Activated naive CD4-positive, alpha-beta T cell treated with anti-CD3 and anti-CD28 coated beads, Interleukin-2, amount 50 U/mL, for 24 hours (primary cell): ENCODE data around the gene BAG5.

Experiments
- H3K27ac Mint-ChIP-seq: one replicate; pipeline ENCODE4 v1.8.0; 2021; ENCODE audit warnings: mild to moderate bottlenecking, mixed read lengths
- H3K27me3 Mint-ChIP-seq: one replicate; pipeline ENCODE4 v1.8.0; 2021; ENCODE audit warnings: mixed read lengths
- H3K36me3 Mint-ChIP-seq: one replicate; pipeline ENCODE4 v1.8.0; 2021; ENCODE audit warnings: mixed read lengths
- H3K4me1 Mint-ChIP-seq: one replicate; pipeline ENCODE4 v1.8.0; 2021; ENCODE audit warnings: mixed read lengths
- H3K4me3 Mint-ChIP-seq: one replicate; pipeline ENCODE4 v1.8.0; 2021; ENCODE audit warnings: mild to moderate bottlenecking, mixed read lengths
- H3K9me3 Mint-ChIP-seq: one replicate; pipeline ENCODE4 v1.8.0; 2021; ENCODE audit warnings: mixed read lengths

BAG5 gene

DNA sequence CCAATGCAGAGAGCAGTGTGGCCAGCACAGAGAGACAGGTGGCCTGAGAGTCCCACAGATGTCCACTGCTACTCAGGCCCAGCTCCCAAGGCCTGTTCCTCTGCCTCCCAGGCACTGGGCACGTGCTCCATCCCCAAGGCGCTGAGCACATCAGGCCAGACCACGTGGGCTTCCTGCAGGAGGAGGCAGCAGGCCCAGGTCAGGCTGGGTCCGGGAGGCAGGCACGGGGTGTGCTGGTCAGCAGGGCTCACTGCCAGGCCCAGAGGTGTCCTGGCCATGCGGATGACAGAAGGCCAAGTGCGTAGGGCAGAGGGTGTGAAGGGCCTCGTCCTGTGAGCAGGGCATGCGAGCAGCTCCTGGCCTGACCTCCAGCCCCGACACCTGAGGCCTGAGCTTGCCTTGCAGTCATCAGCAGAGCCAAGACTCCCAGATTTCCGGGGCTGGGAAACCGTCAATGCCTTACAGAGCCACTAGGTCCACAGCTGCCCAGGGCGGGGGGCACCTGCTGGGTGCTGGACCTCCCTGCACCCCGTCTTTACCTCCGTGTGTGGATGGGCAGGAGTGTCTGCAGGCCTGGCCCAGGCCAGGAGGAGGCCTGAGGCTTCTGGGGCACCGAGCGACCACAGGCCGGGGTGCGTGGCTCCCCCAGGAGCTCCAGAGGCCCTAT is 18.6 kb downstream of the BAG5 start:
- H3K4me3 Mint-ChIP-seq: no peak overlapping the region
- H3K36me3 Mint-ChIP-seq: no peaks in the 10 kb centered on the region
- no peaks in the 10 kb centered on the region for H3K27me3 Mint-ChIP-seq
- H3K4me1 Mint-ChIP-seq: no peaks in the 10 kb centered on the region
- no peaks in the 10 kb centered on the region for H3K9me3 Mint-ChIP-seq
- H3K27ac Mint-ChIP-seq: no peak overlapping the region

DNA sequence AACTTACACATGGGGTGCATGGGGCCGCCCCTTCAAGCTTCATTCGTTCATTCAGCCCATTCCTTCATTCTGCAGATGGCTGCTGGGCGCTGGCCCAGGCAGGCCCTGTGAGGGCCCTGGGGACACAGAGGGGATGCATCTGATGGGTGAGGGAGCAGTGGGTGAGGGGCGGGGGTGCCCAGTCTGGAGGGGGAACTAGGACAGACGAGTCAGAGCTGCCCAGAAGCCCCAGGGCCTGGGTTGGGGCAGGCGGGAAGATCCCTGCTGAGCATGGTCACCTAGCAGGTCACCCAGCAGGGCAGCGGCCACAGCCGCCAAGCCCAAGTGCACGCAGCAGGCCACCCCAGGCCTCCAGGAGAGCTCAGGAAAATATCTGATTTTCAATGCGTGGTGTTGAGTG is 19.3 kb downstream of the BAG5 start:
- H3K36me3 Mint-ChIP-seq: no peaks in the 10 kb centered on the region
- no peak overlapping the region for H3K4me3 Mint-ChIP-seq
- no peak overlapping the region for H3K27ac Mint-ChIP-seq
- H3K9me3 Mint-ChIP-seq: no peaks in the 10 kb centered on the region
- H3K27me3 Mint-ChIP-seq: no peaks in the 10 kb centered on the region
- no peaks in the 10 kb centered on the region for H3K4me1 Mint-ChIP-seq

DNA sequence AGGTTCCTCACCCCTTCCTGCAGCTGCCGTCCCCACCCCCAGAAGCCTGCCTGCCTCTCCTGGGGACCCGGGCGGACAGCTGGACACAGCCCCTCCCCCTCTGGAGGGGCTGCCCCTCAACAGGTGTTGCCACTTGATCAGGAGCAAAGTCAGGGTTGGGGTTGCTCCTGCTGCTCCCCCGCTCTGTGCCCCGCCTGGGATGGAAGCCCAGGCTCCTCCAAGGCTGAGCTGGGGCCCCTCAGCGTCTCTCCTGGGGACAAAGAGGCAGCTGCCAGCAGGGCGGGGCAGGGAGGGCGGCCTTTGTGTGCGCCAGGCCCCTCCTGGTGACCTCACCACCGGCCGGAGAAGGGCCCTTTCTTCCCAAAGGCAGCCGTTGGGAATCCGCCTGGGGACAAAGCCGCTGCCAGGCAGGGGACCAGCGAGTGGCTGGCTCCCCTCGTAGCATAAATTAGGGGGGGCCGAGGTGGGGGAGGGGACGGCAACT is 19.8 kb downstream of the BAG5 start:
- Mint-ChIP-seq H3K4me1 (no peaks in the 10 kb centered on the region), H3K36me3 (no peaks in the 10 kb centered on the region), H3K4me3 (no peak overlapping the region), H3K27me3 (no peaks in the 10 kb centered on the region), H3K9me3 (no peaks in the 10 kb centered on the region), H3K27ac (no peak overlapping the region)

DNA sequence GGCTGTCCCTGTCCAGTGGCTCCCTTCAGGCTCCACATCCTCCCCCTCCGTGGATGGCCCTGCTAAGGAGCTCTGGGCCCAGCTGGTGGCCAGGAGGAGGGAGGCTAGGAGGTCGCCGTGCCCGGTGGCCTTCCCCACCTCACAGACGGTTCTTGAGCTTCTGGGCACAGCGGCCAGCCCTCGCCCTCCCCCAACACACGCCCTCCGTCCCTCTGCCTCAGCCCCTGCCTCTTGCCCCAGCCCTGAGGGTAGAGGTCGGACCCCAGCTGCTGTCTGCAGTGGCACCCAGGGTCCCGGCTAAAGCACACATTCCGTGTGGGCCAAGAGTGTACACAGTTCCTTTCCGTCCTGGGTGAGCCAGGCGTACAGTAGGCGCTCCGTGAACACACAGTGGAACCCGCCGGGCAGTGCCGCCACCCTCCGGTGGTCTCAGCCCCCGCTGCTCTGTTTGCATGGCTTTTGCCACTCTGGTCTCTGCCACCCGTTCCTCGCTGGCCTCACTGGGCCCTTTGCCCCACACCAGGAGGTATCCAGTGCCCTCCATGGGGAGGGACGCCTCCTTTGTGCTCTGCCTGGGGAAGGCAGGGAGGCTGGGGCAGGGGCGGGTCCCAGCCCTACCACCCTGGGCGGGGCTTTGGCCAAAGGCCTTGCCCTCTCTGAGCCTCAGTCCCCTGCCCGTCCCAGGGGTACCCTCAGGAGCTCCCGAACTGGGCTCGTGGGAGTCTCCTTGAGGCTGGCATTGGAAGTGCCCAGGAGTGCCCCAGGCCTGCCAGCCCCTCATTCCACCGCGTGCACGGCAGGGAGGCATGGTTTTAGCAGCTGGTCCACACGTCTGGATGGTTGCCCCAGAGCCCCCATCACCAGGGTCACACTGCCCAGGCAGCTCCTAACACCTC is 20.5 kb downstream of the BAG5 start:
- Mint-ChIP-seq H3K27ac (no peak overlapping the region), H3K4me3 (no peak overlapping the region), H3K27me3 (no peaks in the 10 kb centered on the region), H3K4me1 (no peaks in the 10 kb centered on the region), H3K9me3 (no peaks in the 10 kb centered on the region), H3K36me3 (no peaks in the 10 kb centered on the region)

DNA sequence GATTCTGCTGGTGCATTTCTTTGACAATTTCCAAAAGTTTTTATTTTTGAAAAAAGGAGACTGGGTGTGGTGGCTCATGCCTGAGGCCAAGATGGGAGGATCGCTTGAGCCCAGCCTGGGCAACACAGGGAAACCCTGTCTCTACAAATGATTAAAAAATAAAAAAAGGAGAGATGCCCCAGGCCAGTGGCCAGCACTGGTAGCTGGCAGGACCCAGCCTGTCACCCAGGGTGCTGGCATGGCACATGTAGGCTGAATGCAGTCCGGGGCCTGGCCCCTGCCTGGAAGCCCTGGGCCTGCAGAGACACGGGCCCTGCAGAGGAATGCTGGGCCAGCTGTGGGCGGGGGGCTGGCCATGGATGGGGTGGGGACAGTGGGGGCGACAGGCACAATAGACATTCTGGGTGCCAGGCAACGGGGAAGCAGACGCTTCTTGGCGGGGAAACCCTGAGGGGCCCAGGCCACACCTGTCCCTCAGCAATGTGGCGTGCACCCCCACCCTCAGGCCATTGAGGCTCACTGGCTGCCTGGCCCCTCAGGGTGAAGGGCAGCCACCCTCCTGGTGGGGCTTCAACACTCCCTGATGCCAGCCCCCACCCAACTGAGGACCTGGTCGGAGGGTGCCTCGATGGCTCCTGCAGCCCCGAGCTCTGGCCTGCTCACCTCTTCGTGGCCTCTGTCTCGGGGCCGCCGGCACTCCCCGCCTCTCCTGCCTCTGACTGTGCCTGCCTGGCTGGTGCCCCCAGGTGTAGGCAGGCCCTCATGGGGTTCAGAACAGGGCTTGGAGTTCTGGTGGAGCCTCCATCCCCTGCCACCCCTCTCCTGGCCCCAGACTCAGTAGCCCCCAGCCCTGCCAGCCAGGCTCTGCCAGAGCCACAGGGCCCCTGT is 21.4 kb downstream of the BAG5 start:
- no peaks in the 10 kb centered on the region for H3K27me3 Mint-ChIP-seq
- no peaks in the 10 kb centered on the region for H3K4me1 Mint-ChIP-seq
- no peak overlapping the region for H3K27ac Mint-ChIP-seq
- no peaks in the 10 kb centered on the region for H3K9me3 Mint-ChIP-seq
- no peak overlapping the region for H3K4me3 Mint-ChIP-seq
- H3K36me3 Mint-ChIP-seq: no peaks in the 10 kb centered on the region

DNA sequence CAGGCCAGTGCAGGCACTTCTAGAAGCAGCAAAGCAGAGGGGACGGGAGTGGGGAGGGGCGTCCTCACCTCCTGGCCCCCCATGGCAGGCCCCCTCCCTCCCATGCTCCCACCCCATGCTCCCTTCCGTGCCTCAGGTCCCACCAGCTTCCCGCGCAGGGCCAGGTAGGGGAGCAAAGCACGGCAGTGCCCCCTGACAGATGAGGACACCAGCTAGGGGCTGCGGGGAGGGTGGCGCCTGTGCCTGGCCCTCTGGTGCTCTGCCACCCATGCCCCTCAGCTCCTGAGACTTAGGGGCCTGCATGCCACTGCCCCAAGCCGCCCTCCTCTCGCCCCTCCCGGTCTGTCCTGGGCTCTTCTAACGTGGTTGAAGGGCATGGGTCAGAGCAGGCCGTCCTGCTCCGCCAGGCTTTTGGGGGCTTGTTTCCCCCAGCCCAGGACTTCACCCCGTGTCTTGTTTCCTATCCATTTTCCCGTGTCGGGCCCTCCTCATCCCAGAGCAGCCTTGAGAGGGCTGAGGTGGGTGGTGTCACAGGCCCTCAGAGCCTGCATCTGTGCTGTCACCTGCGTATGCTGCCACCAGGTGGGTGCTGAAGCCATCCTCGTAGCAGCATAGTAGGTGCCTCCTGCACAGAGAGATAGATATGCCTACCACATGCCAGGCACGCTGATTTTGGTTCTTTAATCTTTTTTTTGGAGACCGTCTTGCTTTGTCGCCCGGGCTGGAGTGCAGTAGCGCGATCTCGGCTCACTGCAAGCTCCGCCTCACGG is 23.2 kb downstream of the BAG5 start:
- H3K36me3 Mint-ChIP-seq: no peaks in the 10 kb centered on the region
- no peaks in the 10 kb centered on the region for H3K4me1 Mint-ChIP-seq
- no peak overlapping the region for H3K27ac Mint-ChIP-seq
- no peaks in the 10 kb centered on the region for H3K9me3 Mint-ChIP-seq
- no peak overlapping the region for H3K4me3 Mint-ChIP-seq
- no peaks in the 10 kb centered on the region for H3K27me3 Mint-ChIP-seq

DNA sequence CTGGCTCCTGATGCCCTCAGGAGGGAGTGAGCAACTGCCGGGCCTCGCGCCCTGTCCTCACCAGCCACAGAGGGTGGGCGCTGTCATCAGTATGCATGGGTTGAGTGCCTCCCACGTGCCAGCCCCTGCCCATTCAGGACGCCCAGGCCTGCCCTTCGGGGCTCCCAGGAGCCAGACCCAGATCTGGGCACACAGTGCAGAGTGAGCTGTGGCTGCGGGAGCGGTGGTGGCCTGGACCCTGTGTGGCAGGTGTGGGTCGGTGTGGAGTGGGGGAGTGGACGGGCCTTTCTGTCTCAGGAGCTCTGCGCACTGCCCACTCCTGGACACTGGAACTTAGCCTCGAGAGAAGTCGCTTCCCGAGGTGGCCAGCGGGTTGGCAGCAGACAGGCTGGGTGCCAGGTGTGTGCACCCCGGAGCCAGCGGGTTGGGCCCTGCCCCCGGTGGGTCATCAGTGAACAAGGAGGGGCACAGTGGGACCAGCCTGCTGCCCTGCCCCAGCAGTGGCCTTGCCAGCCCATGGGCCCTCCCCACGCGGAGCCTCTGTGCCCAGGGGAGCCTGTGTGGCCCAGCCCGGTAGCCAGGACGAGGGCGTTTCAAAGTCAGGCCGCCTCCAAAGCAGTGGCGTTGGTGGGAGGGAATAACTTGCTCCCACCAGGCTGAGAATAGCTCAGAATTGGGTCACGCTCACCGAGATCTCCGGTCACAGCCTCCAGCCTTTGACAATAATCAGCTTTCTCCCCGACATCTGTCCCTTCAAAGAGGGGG is 24.0 kb downstream of the BAG5 start:
- H3K4me3 Mint-ChIP-seq: no peak overlapping the region
- H3K4me1 Mint-ChIP-seq: no peaks in the 10 kb centered on the region
- no peaks in the 10 kb centered on the region for H3K27me3 Mint-ChIP-seq
- no peak overlapping the region for H3K27ac Mint-ChIP-seq
- no peaks in the 10 kb centered on the region for H3K9me3 Mint-ChIP-seq
- H3K36me3 Mint-ChIP-seq: no peaks in the 10 kb centered on the region

DNA sequence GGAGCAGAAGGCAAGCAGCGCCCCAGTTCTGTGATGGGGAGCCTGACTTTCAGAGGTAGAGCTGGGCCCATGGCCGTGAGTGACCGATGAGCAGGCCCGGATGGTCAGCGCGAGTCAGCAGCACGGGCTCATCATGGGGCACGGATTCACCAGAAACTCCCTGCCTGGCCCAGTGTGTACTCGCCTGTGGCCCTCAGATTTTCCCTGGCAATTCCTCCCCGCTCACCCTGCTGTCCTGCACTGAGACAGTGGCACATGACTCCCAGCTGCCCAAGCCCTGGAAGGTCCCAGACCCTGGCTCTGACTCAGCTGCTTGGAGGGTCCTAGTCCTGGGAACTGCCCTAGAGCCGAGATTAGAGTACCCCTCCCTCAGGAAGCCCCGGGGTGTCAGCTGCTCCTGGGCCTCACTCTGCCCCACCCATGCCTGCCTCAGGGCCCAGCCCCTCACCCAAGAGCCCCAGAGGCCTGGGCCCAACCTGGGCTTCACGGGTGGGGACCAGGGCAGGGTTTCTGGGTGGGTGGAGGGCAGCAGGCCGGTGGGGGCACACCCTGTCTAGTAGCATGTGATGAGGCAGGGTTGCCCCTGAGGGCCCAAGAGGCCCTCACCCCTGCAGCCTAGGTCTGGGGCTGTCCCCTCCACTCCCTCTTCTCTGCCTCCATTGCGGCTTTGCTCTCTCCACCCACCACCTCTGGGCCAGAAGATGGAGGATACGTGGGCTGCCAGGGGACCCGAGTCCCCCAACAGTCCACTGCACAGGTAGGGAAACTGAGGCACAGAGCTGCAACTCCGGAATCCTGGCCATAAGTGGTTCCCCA is 25.1 kb downstream of the BAG5 start:
- H3K4me3 Mint-ChIP-seq: no peak overlapping the region
- H3K9me3 Mint-ChIP-seq: no peaks in the 10 kb centered on the region
- no peaks in the 10 kb centered on the region for H3K36me3 Mint-ChIP-seq
- H3K27ac Mint-ChIP-seq: no peak overlapping the region
- H3K27me3 Mint-ChIP-seq: no peaks in the 10 kb centered on the region
- no peaks in the 10 kb centered on the region for H3K4me1 Mint-ChIP-seq

DNA sequence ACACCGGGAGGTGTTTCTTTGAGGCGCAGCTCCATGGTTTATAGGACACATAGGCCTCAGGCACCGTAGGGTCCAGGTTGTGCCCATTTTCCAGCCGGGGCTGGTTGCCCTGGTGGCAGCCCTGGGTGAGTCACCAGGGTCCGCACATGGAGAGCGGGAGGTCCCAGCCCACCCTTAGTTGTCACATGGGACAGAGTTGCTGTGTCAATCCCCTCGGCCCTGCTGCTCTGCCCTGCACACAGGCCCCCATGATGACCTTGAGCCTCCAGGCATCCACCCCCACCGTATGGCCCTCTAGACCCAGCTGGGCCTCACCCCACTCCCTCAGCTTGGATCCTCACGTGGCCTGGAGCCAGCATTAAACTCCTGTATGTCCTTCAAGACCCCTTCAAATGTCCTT is 25.8 kb downstream of the BAG5 start:
- no peak overlapping the region for H3K4me3 Mint-ChIP-seq
- H3K9me3 Mint-ChIP-seq: no peaks in the 10 kb centered on the region
- peaks cover under 1% of the 10 kb centered on the region for H3K4me1 Mint-ChIP-seq
- H3K27me3 Mint-ChIP-seq: no peaks in the 10 kb centered on the region
- H3K36me3 Mint-ChIP-seq: no peaks in the 10 kb centered on the region
- H3K27ac Mint-ChIP-seq: no peak overlapping the region

DNA sequence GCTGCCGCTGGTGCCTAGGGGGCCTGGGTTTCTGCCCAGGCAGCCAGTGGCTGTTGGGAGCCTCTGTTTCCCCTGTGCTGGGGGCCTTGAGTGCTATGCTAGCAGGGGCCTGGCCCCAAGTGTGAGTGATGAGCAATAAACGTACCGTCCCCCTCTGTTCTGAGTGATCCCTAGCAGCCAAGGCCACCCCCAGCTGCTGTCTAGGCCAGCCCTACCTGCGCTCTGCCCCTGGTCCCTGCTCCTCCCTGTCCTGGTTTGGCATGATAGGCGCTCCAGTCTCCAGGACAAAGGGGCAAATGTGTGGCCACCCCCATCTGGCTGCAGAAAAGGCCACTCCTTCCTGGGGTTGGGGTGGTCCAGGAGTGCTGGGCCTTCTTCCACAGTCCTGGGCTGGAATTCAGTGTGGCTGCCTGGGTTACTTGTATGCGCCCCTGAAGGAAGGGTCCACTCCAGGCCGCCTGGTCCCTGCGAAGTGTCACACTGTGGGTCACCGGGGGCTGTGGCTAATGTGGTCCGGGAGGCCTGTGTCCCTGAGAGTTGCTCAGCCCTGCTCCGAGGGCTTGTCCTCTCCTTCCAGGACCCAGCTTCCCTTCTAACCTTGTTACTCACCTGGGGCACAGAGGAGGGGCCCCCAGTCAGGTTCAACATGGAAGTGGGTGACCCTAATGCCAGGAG is 26.4 kb downstream of the BAG5 start:
- Mint-ChIP-seq H3K4me3 (no peak overlapping the region), H3K27ac (peak overlapping the region; percentile 30), H3K36me3 (no peaks in the 10 kb centered on the region), H3K27me3 (no peaks in the 10 kb centered on the region), H3K9me3 (no peaks in the 10 kb centered on the region), H3K4me1 (peaks cover 7% of the 10 kb centered on the region)

DNA sequence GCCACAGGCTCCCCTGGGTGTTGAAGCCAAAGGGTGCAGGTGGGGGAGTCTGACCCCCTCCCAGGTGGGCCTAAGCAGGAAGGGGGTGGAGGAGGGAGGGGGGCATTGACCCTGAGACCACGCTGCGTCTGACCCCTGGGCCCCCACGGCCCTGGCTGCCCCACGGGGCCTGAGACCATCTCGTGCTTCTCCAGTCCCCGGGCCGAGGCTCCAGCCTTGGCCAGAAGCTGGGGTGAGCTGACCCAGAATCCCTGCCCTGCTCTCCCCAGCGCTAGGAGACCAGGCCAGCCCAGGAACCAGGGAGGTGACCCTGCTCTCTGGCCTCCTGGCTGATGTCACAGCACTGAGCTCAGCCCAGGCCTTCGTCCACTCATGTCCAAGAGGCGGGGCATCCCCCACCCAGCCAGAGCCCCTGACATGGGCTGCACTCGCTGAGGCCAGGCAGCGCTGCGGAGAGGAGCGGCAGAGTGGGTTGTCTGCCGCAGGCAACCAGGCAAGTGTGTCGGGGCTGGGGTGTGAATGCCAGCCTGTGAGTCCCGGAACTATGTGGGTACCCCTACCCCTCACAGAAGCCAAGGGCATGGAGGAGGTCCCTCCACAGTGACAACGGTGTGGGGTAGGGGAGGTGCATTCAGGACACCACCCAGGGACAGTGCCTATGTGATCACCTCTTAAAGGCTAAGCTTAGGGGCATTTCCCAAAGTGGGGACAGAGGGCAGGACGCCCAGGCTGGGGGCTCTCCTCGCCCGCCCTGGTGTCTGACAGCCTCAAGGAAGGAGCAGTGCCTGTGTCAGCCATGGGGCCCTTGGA is 27.2 kb downstream of the BAG5 start:
- Mint-ChIP-seq H3K36me3 (no peaks in the 10 kb centered on the region), H3K4me3 (no peak overlapping the region), H3K27ac (peak overlapping the region; percentile 30), H3K27me3 (no peaks in the 10 kb centered on the region), H3K4me1 (peaks cover 13% of the 10 kb centered on the region), H3K9me3 (no peaks in the 10 kb centered on the region)

DNA sequence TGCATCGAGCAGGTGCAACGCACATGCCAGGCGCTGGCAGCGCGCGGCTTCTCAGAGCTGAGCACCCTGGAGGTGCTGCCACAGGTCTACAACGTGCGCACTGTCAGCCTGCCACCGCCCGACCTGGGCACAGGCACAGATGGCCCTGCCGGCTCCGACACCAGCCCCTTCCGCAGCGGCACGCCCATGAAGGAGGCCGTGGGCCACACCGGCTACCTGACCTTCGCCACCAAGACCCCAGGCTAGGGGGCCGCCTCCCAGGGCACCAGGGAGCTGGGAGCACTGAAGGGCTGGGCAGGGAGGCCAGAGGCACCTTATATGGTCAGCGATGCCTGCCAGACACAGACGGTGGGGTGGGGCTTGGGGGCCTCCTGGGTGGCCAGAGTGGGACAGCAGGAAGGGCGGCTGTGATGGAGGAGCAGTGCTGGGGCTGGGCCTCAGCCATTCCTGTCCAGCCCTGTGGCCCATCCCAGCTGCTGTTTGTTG is 27.8 kb downstream of the BAG5 start:
- no peak overlapping the region for H3K4me3 Mint-ChIP-seq
- no peak overlapping the region for H3K27ac Mint-ChIP-seq
- no peaks in the 10 kb centered on the region for H3K9me3 Mint-ChIP-seq
- no peaks in the 10 kb centered on the region for H3K27me3 Mint-ChIP-seq
- peaks cover 19% of the 10 kb centered on the region for H3K4me1 Mint-ChIP-seq
- H3K36me3 Mint-ChIP-seq: no peaks in the 10 kb centered on the region
